Neural cell (in vitro differentiated cells): Measurements from ENCODE around the gene H1-8. TPM values are rescaled to one million over a fixed set of nuclear protein-coding genes. Genes with fewer than 3 reads are reported as not detected.

Experiments used
- H2AFZ ChIP-seq: fragments of 200-600, 300-800 bp; sonication (generic), shearing (Covaris generic); 2 replicates; pipeline ENCODE4 v1.6.0; 2014; ENCODE audit warnings: low read depth, mild to moderate bottlenecking, antibody characterized with exemption, low read length, moderate library complexity
- H3F3A ChIP-seq: fragments of 200-600 bp; shearing (Covaris generic); 2 replicates; pipeline ENCODE4 v1.6.1; 2016; ENCODE audit warnings: mild to moderate bottlenecking, moderate library complexity, mixed read lengths, antibody characterized with exemption, low read length; ENCODE audit not compliant: insufficient read depth, poor library complexity, severe bottlenecking
- H3K27ac ChIP-seq: fragments of 200-600, 300-800 bp; sonication (generic), shearing (Covaris generic); 2 replicates; pipeline ENCODE4 v1.5.1; 2014; ENCODE audit warnings: mild to moderate bottlenecking, low read length, moderate library complexity
- H3K27me3 ChIP-seq: fragments of 300-800, 200-600 bp; sonication (generic), shearing (Covaris generic); 2 replicates; pipeline ENCODE4 v1.6.0; 2014; ENCODE audit warnings: mild to moderate bottlenecking, low read depth, low read length, moderate library complexity; ENCODE audit not compliant: insufficient read depth
- H3K36me3 ChIP-seq: fragments of 300-800, 200-600 bp; sonication (generic), shearing (Covaris generic); 2 replicates; pipeline ENCODE4 v1.5.1; 2014; ENCODE audit warnings: mild to moderate bottlenecking, antibody characterized with exemption, low read length, moderate library complexity; ENCODE audit not compliant: insufficient read depth
- H3K4me2 ChIP-seq: fragments of 300-800, 200-600 bp; sonication (generic), shearing (Covaris generic); 2 replicates; pipeline ENCODE4 v1.6.0; 2014; ENCODE audit warnings: mild to moderate bottlenecking, low read length
- H3K4me3 ChIP-seq: fragments of 300-800, 200-600 bp; sonication (generic), shearing (Covaris generic); 2 replicates; pipeline ENCODE4 v1.5.1; 2014; ENCODE audit warnings: mild to moderate bottlenecking, low read length, moderate library complexity
- H3K79me2 ChIP-seq: fragments of 200-600 bp; shearing (Covaris generic); replicated peaks from 2 replicates; pipeline ENCODE4 v1.6.0; 2014; ENCODE audit warnings: mild to moderate bottlenecking, low read length, moderate library complexity; ENCODE audit not compliant: insufficient read depth
- H3K9ac ChIP-seq: fragments of 300-800, 200-600 bp; sonication (generic), shearing (Covaris generic); 2 replicates; pipeline ENCODE4 v1.6.1; 2016; ENCODE audit warnings: mild to moderate bottlenecking, low read length, mixed read lengths
- H3K9me2 ChIP-seq: fragments of 200-600 bp; shearing (Covaris generic); 2 replicates; pipeline ENCODE4 v1.6.1; 2016; ENCODE audit warnings: mild to moderate bottlenecking, low read length, mixed read lengths; ENCODE audit not compliant: insufficient read depth
- H3K9me3 ChIP-seq: fragments of 200-600, 300-800 bp; sonication (generic), shearing (Covaris generic); 2 replicates; pipeline ENCODE4 v1.6.1; 2016; ENCODE audit warnings: mild to moderate bottlenecking, mixed run types, low read length, moderate library complexity, mixed read lengths
- H4K20me1 ChIP-seq: fragments of 200-600 bp; shearing (Covaris generic); 2 replicates; pipeline ENCODE4 v1.6.1; 2016; ENCODE audit warnings: mild to moderate bottlenecking, mixed run types; ENCODE audit not compliant: insufficient read depth
- CTCF ChIP-seq: fragments of 450-650 bp; IDR thresholded peaks from 2 replicates; pipeline ENCODE4 v1.5.1; 2014; ENCODE audit warnings: antibody characterized with exemption, mild to moderate bottlenecking, moderate library complexity; ENCODE audit not compliant: poor library complexity, severe bottlenecking
- EP300 ChIP-seq: fragments of 450-650 bp; conservative IDR thresholded peaks from 2 replicates; pipeline ENCODE4 v1.6.1; 2014; ENCODE audit warnings: antibody characterized with exemption, mild to moderate bottlenecking, moderate library complexity; ENCODE audit not compliant: poor library complexity, severe bottlenecking
- EZH2 ChIP-seq: fragments of 200-600, 300-800 bp; shearing (Covaris generic), sonication (generic); IDR thresholded peaks from 2 replicates; pipeline ENCODE4 v1.6.1; 2014; ENCODE audit warnings: antibody characterized with exemption, low read length, borderline replicate concordance, mild to moderate bottlenecking; ENCODE audit not compliant: insufficient read depth, poor library complexity, severe bottlenecking
- MXI1 ChIP-seq: fragments of 450-650 bp; conservative IDR thresholded peaks from 2 replicates; pipeline ENCODE4 v1.6.1; 2014; ENCODE audit warnings: antibody characterized with exemption, mild to moderate bottlenecking; ENCODE audit not compliant: poor library complexity, severe bottlenecking
- POLR2AphosphoS5 ChIP-seq: IDR thresholded peaks from 2 replicates; pipeline ENCODE4 v1.6.1; 2012
- RAD21 ChIP-seq: fragments of 450-650 bp; conservative IDR thresholded peaks from 2 replicates; pipeline ENCODE4 v1.6.1; 2014; ENCODE audit warnings: antibody characterized with exemption, mild to moderate bottlenecking, moderate library complexity
- REST ChIP-seq: IDR thresholded peaks from 2 replicates; pipeline ENCODE4 v1.6.1; 2012; ENCODE audit warnings: borderline replicate concordance
- SMC3 ChIP-seq: fragments of 450-650 bp; conservative IDR thresholded peaks from 2 replicates; pipeline ENCODE4 v1.6.1; 2014; ENCODE audit warnings: antibody characterized with exemption, mild to moderate bottlenecking, moderate library complexity; ENCODE audit not compliant: poor library complexity
- TAF1 ChIP-seq: IDR thresholded peaks from 2 replicates; pipeline ENCODE4 v1.6.1; 2012; ENCODE audit warnings: low read depth
- polyA plus RNA-seq: library from polyadenylated mRNA; depleted of rRNA; stranded (reverse); fragments of >200 nt; gene quantifications from 2 replicates; pipeline ENCODE4 v1.2.3, GENCODE V29; 2014

H1-8 gene
- polyA plus RNA-seq, 1 donor from 2014 or later, result not detected

- H3K27ac ChIP-seq, result no peak overlapping the region
- H2AFZ ChIP-seq, result no peak overlapping the region
- H3K36me3 ChIP-seq, result no peaks in the 10 kb centered on the region
- no peaks in the 10 kb centered on the region for H3F3A ChIP-seq
- TF ChIP-seq CTCF (no peak), POLR2AphosphoS5 (no peak), TAF1 (no peak), SMC3 (no peak)
- H3K79me2 ChIP-seq, result no peaks in the 10 kb centered on the region
- H3K27me3 ChIP-seq, result no peaks in the 10 kb centered on the region
- no peaks in the 10 kb centered on the region for H3K9me3 ChIP-seq
- H3K4me3 ChIP-seq, result no peak overlapping the region
- no peak overlapping the region for H3K9ac ChIP-seq
- no peaks in the 10 kb centered on the region for H4K20me1 ChIP-seq
- no peak overlapping the region for H3K4me2 ChIP-seq
- H3K9me2 ChIP-seq, result no peaks in the 10 kb centered on the region
Observed at GRCh38 chr3:129577366-129577765, 34.4 kb downstream of the H1-8 start.

- Histone ChIP-seq H3K9ac (no peak overlapping the region), H3K9me2 (no peaks in the 10 kb centered on the region), H3K27ac (no peak overlapping the region), H3K4me3 (no peak overlapping the region), H3F3A (no peaks in the 10 kb centered on the region), H3K4me2 (no peak overlapping the region), H3K79me2 (no peaks in the 10 kb centered on the region), H4K20me1 (no peaks in the 10 kb centered on the region), H3K9me3 (no peaks in the 10 kb centered on the region), H3K36me3 (no peaks in the 10 kb centered on the region), H2AFZ (no peak overlapping the region), H3K27me3 (no peaks in the 10 kb centered on the region)
- no peak for TF ChIP-seq TAF1
- TF ChIP-seq MXI1, result no peak
- no peak for TF ChIP-seq CTCF
- TF ChIP-seq EZH2, result no peak
- TF ChIP-seq EP300, result no peak
Observed at GRCh38 chr3:129577925-129578786, 35.2 kb downstream of the H1-8 start.

- H3K79me2 ChIP-seq, result no peaks in the 10 kb centered on the region
- no peak overlapping the region for H2AFZ ChIP-seq
- H3K9me2 ChIP-seq, result no peaks in the 10 kb centered on the region
- H3K4me2 ChIP-seq, result no peak overlapping the region
- no peaks in the 10 kb centered on the region for H3F3A ChIP-seq
- no peak overlapping the region for H3K27ac ChIP-seq
- no peaks in the 10 kb centered on the region for H4K20me1 ChIP-seq
- no peaks in the 10 kb centered on the region for H3K27me3 ChIP-seq
- no peaks in the 10 kb centered on the region for H3K36me3 ChIP-seq
- no peak overlapping the region for H3K4me3 ChIP-seq
- H3K9me3 ChIP-seq, result no peaks in the 10 kb centered on the region
- H3K9ac ChIP-seq, result no peak overlapping the region
- TF ChIP-seq EP300, result no peak
- TF ChIP-seq POLR2AphosphoS5, result no peak
- no peak for TF ChIP-seq REST
- no peak for TF ChIP-seq MXI1
- TF ChIP-seq TAF1, result no peak
- no peak for TF ChIP-seq RAD21
- TF ChIP-seq EZH2, result no peak
- TF ChIP-seq SMC3, result no peak
- no peak for TF ChIP-seq CTCF
Observed at GRCh38 chr3:129579991-129580390, 37.0 kb downstream of the H1-8 start.
